CD4-positive, alpha-beta T cell treated with Interleukin-17A for 4 hours (primary cell): Measurements from ENCODE around the gene GANAB.
"Not testable (repeated sequence)": the region's sequence is repeated elsewhere in the genome, so short reads cannot be mapped to it uniquely, and the experiment has no call there.

Source experiments
- DNase-seq: peaks from one replicate; pipeline ENCODE4 v3.0.0-alpha.2; 2020; ENCODE audit warnings: mixed read lengths

The GANAB gene

GRCh38 chr11:62645946-62646824 is at the start of gene GANAB:
GANAB (minus strand) TSS chr11:62646613; CDS start chr11:62646599, 14 bp downstream.
- DNase-seq = peak; percentile 100

GRCh38 chr11:62694455-62695167 is 48.2 kb upstream of the GANAB start:
- peak; percentile 89 for DNase-seq

GRCh38 chr11:62693624-62694023 is 47.2 kb upstream of the GANAB start:
- DNase-seq = not testable (repeated sequence)

GRCh38 chr11:62689421-62690183 is 43.2 kb upstream of the GANAB start, which contains the start of gene LRRN4CL:
LRRN4CL (minus strand) TSS chr11:62689530; CDS start chr11:62688508, 1,022 bp downstream.
- no peak for DNase-seq

GRCh38 chr11:62688491-62688890 is 42.1 kb upstream of the GANAB start:
- DNase-seq = no peak

- DNase-seq = no peak
Measured at GRCh38 chr11:62687508-62688396, 41.3 kb upstream of the GANAB start.

GRCh38 chr11:62682518-62682917 is 36.1 kb upstream of the GANAB start:
- DNase-seq = no peak

GRCh38 chr11:62680825-62681240 is 34.4 kb upstream of the GANAB start:
- peak; percentile 52 for DNase-seq

- DNase-seq = peak; percentile 85
Measured at GRCh38 chr11:62678770-62679696, 32.6 kb upstream of the GANAB start, which contains the start of gene UBXN1. UBXN1 (minus strand) TSS chr11:62679073; CDS start chr11:62678923, 150 bp downstream.

- DNase-seq = no peak
Measured at GRCh38 chr11:62678433-62678769, 32.0 kb upstream of the GANAB start.

GRCh38 chr11:62677714-62678113 is 31.3 kb upstream of the GANAB start:
- DNase-seq = no peak

- DNase-seq = no peak
Measured at GRCh38 chr11:62677156-62677555, 30.7 kb upstream of the GANAB start.

GRCh38 chr11:62676698-62677097 is 30.3 kb upstream of the GANAB start:
- DNase-seq = no peak

- not testable (repeated sequence) for DNase-seq
Measured at GRCh38 chr11:62675415-62675814, 29.0 kb upstream of the GANAB start.

GRCh38 chr11:62673196-62673525 is 26.7 kb upstream of the GANAB start:
- no peak for DNase-seq

- peak; percentile 78 for DNase-seq
Measured at GRCh38 chr11:62671608-62672389, 25.4 kb upstream of the GANAB start, which contains the start of the genes LBHD1 and UQCC3. LBHD1 (minus strand) TSS chr11:62672267; CDS start chr11:62670031, 2,236 bp downstream. UQCC3 (plus strand) TSS chr11:62671673; CDS start chr11:62671746, 73 bp downstream.

GRCh38 chr11:62671236-62671607 is 24.8 kb upstream of the GANAB start:
- DNase-seq = no peak

GRCh38 chr11:62669420-62670161 is 23.2 kb upstream of the GANAB start:
- DNase-seq = no peak

GRCh38 chr11:62667460-62667859 is 21.0 kb upstream of the GANAB start:
- no peak for DNase-seq
